HFFc6 (cell line): ENCODE results near the gene SF3A1. TPM values are rescaled to one million over a fixed set of nuclear protein-coding genes. Genes with fewer than 3 reads are reported as not detected.

ENCODE experiments used
- DNase-seq: peaks from one replicate; pipeline ENCODE4 v3.0.0-alpha.2; 2018
- H3K27ac Mint-ChIP-seq: 2 replicates; pipeline ENCODE4 v1.8.0; 2020; ENCODE audit warnings: mild to moderate bottlenecking, mixed read lengths
- H3K27me3 Mint-ChIP-seq: 2 replicates; pipeline ENCODE4 v1.8.0; 2021; ENCODE audit warnings: mild to moderate bottlenecking, moderate library complexity, mixed read lengths; ENCODE audit not compliant: insufficient read depth
- H3K36me3 Mint-ChIP-seq: 2 replicates; pipeline ENCODE4 v1.8.0; 2021; ENCODE audit warnings: low read depth, mixed read lengths
- H3K4me1 Mint-ChIP-seq: 2 replicates; pipeline ENCODE4 v1.8.0; 2020; ENCODE audit warnings: low read depth, mixed read lengths
- H3K4me3 Mint-ChIP-seq: 2 replicates; pipeline ENCODE4 v1.8.0; 2020; ENCODE audit warnings: mild to moderate bottlenecking, moderate library complexity, mixed read lengths
- H3K9me3 Mint-ChIP-seq: 2 replicates; pipeline ENCODE4 v1.8.0; 2020; ENCODE audit warnings: mild to moderate bottlenecking, mixed read lengths
- CTCF ChIP-seq: fragments of 200-600 bp; sonication (generic); IDR thresholded peaks from 2 replicates; pipeline ENCODE4 v1.5.0; 2021; ENCODE audit warnings: antibody characterized with exemption, mild to moderate bottlenecking
- total RNA-seq, 6 experiments: library from RNA; stranded (reverse); fragmentation: NEBNext Ultra II Directional; extraction: Animal tissue kit (Norgen Biotek cat#: 25700); gene quantifications; 2 replicates in 1 of 6; 3 replicates in 5 of 6; pipeline ENCODE4 v1.2.3, GENCODE V29; 2021

SF3A1 gene
- total RNA-seq, 6 experiments from 2014 or later = 166 to 197 (median 181) TPM

- Mint-ChIP-seq H3K9me3 (no peaks in the 10 kb centered on the region), H3K4me1 (peaks cover 33% of the 10 kb centered on the region), H3K36me3 (peaks cover 11% of the 10 kb centered on the region), H3K27ac (peak overlapping the region; percentile 96), H3K27me3 (peaks cover 2% of the 10 kb centered on the region; the same call in 1 of the 2 replicates), H3K4me3 (peak overlapping the region; percentile 98)
- no peak for DNase-seq
- no peak for TF ChIP-seq CTCF
These were observed 509 bp upstream of the SF3A1 start for GRCh38 chr22:30357236-30357570.

DNA sequence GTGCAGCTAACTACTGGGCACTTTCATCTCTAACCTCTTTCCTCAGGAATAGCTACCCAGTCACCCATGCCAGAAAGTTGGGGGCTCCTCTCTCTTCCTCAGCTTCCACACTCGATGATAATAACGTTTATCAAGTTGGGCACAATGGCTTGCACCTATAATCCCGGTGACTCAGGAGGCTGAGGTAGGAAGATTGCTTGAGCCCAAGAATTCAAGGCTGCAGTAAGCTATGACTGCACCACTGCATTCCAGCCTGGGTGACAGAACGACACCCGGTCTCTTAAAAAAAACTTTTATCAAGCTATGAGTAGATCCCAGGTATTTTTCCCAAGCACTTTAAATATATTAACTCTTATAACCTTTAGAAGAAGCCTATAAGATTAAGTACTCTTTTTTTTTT lies 2.0 kb downstream of the SF3A1 start:
- TF ChIP-seq CTCF = no peak
- no peak for DNase-seq
- Mint-ChIP-seq H3K4me1 (peaks cover 41% of the 10 kb centered on the region), H3K27me3 (peaks cover 2% of the 10 kb centered on the region; the same call in 1 of the 2 replicates), H3K9me3 (no peaks in the 10 kb centered on the region), H3K4me3 (peak overlapping the region; percentile 98), H3K27ac (peak overlapping the region; percentile 96), H3K36me3 (peaks cover 25% of the 10 kb centered on the region)

DNA sequence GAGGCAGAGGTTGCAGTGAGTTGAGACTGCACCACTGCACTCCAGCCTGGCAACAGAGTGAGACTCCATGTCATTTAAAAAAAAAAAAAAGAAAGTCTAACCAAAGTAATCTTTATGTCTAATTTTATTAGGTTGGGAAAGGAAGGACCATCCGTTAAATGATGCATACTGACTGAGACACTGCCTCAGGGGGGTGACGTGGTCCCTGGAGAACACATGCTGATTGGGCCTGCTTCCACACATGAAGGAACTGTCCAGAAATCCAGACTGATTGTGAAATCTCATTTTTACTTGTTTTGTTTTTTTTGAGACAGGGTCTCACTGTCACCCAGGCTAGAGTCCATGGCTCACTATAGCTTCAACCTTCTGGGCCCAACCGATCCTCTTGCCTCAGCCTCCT lies 5.5 kb downstream of the SF3A1 start:
- H3K9me3 Mint-ChIP-seq = no peaks in the 10 kb centered on the region
- H3K36me3 Mint-ChIP-seq = peaks cover 28% of the 10 kb centered on the region
- H3K27ac Mint-ChIP-seq = peak overlapping the region; percentile 70
- H3K4me3 Mint-ChIP-seq = no peak overlapping the region
- H3K27me3 Mint-ChIP-seq = peaks cover 2% of the 10 kb centered on the region; the same call in 1 of the 2 replicates
- peak; percentile 30 for DNase-seq
- peaks cover 41% of the 10 kb centered on the region for H3K4me1 Mint-ChIP-seq
- no peak for TF ChIP-seq CTCF

DNA sequence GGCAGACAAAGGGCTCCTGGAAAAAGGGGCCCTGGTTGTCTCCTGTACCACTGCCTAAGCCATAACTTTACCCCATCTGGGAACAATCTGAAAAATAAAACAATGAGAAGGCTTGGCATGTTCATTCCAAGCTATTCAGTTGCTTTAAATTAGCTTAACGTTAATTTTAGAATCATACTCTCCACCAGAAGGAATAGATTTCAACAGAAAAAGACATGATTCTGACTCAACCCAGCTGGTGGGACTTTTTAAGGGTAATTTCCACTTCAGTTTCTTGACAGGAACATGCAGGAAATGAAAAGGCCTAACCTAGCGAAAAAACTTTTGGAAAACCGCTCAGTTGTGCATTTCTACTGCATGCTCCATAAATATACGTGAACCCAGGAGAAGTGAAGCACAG lies 7.9 kb downstream of the SF3A1 start:
- H3K36me3 Mint-ChIP-seq = peaks cover 20% of the 10 kb centered on the region
- TF ChIP-seq CTCF = no peak
- H3K4me1 Mint-ChIP-seq = peaks cover 18% of the 10 kb centered on the region
- H3K9me3 Mint-ChIP-seq = no peaks in the 10 kb centered on the region
- H3K27me3 Mint-ChIP-seq = no peaks in the 10 kb centered on the region
- H3K27ac Mint-ChIP-seq = peak overlapping the region; percentile 13; the same call in 1 of the 2 replicates
- DNase-seq = no peak
- H3K4me3 Mint-ChIP-seq = no peak overlapping the region

DNA sequence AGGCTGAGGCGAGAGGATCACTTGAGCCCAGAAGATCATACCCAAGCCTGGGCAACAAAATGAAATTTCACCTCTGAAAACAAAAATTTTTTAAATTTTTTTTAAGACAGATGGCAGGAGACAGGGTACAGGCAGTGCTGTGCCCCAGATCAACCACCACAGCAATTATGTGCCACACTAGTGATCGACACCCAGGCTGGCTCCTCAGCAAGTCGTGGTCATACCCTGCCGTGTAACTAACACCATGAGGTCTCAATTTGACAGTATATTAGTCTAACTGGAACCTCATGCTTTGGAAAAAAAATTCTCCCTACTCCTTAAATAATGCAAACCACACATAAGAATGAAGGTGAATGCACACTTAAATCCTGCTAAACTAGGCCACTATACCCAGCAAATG lies 8.3 kb downstream of the SF3A1 start:
- Mint-ChIP-seq H3K27ac (peak overlapping the region; percentile 13; the same call in 1 of the 2 replicates), H3K4me1 (peaks cover 14% of the 10 kb centered on the region), H3K27me3 (no peaks in the 10 kb centered on the region), H3K4me3 (no peak overlapping the region), H3K36me3 (peaks cover 23% of the 10 kb centered on the region), H3K9me3 (no peaks in the 10 kb centered on the region)
- TF ChIP-seq CTCF = no peak
- no peak for DNase-seq
